Adrenal gland (tissue), 5 donors: ENCODE data around the gene SCGB2B2.

Source experiments
- POLR2A ChIP-seq, 2 donors: fragments of 450-650 bp; IDR thresholded peaks; one replicate each; pipeline ENCODE4 v1.6.1; 2017; ENCODE audit warnings: antibody characterized with exemption in 2 of 2, mild to moderate bottlenecking in 2 of 2, moderate library complexity in 1 of 2
- TF ChIP-seq, protein P1 (sequence below), 6 experiments: fragments of 450-650 bp in 4 of 6; fragments of 200-600 bp in 2 of 6; sonication (generic) in 1 of 6; IDR thresholded peaks; 1 replicate in 5 of 6; 2 replicates in 1 of 6; pipeline versions ENCODE4 v1.5.1 to v1.8.0; 2016 to 2021; ENCODE audit warnings: antibody characterized with exemption in 6 of 6, mild to moderate bottlenecking in 2 of 6, moderate library complexity in 1 of 6
- donor health status: DM: no; HTN: no; CAD: no.

DNA sequence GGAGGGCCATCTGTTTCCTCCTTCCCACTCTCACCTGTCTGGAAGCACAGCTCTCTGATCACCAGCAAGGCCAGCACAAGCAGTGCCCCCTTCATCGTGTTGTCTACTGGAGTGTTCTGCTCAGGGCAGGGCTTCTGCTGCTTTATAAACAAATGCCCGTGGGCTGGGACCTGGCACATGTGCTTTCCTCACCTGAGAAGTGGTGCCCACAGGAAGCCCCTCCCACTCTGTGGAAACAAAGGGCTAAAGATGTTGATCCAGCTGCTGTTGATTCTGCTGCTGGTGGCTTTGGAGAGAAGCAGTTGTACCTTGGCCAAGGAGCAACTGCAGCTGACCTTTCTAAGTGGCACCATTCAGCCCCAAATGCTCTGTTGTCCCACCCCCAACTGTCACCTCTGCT is 30.7 kb upstream of the SCGB2B2 start:
- TF ChIP-seq, protein P1, sequence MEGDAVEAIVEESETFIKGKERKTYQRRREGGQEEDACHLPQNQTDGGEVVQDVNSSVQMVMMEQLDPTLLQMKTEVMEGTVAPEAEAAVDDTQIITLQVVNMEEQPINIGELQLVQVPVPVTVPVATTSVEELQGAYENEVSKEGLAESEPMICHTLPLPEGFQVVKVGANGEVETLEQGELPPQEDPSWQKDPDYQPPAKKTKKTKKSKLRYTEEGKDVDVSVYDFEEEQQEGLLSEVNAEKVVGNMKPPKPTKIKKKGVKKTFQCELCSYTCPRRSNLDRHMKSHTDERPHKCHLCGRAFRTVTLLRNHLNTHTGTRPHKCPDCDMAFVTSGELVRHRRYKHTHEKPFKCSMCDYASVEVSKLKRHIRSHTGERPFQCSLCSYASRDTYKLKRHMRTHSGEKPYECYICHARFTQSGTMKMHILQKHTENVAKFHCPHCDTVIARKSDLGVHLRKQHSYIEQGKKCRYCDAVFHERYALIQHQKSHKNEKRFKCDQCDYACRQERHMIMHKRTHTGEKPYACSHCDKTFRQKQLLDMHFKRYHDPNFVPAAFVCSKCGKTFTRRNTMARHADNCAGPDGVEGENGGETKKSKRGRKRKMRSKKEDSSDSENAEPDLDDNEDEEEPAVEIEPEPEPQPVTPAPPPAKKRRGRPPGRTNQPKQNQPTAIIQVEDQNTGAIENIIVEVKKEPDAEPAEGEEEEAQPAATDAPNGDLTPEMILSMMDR (IDR thresholded peaks at IDR 0.05): no peak
- no peak for TF ChIP-seq POLR2A (IDR thresholded peaks at IDR 0.05)
